ENCODE results near the gene JUNB. TPM values are rescaled to one million over a fixed set of nuclear protein-coding genes. Genes with fewer than 3 reads are reported as not detected.

JUNB gene
- total and polyA plus RNA-seq, 2 of the 4 experiments (the other 2 are of a cell fraction) = 20.8 to 109 TPM

DNA sequence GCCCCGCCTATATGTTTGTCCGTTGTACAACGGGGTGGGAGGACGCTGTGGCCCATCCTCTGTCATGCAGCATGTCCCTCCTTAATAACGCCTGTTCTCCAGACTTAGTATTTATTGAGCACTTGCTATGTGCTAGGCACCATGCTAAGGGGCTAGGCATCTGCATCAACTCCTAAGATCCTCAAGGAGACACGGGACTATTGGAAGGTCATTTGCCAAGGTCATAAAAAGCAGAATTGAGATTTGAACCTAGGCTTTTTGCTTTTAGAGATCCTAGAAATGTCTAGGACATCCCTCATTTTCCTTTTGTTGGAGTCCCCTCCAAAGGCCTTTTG lies 45.2 kb downstream of the JUNB start:
- Histone ChIP-seq H3K56ac (ENCODE audit: extremely low read depth, insufficient read depth, low read length) (no peak overlapping the region), H2BK15ac (ENCODE audit: low read depth, low read length) (no peak overlapping the region), H2AK5ac (ENCODE audit: low read depth, low read length) (no peak overlapping the region), H3K79me1 (ENCODE audit: low read depth in 1 of 2, low read length in 2 of 2) (no peaks in the 10 kb centered on the region), H3K4me1 (ENCODE audit: control insufficient read depth, insufficient read depth, low read length) (peaks cover 4% of the 10 kb centered on the region; the same call in 1 of the 2 replicates), H3K27ac (ENCODE audit: insufficient read depth, low read length) (no peak overlapping the region), H2BK20ac (ENCODE audit: low read depth, low read length) (no peak overlapping the region), H4K20me1 (ENCODE audit: insufficient read depth, low read length) (peaks cover 19% of the 10 kb centered on the region), H3K27me3 (ENCODE audit: control insufficient read depth, insufficient read depth, low read length) (peaks cover 70% of the 10 kb centered on the region), H3K4me3 (ENCODE audit: insufficient read depth, low read depth, low read length) (no peak overlapping the region), H3K36me3 (ENCODE audit: control insufficient read depth, insufficient read depth, low read length) (no peaks in the 10 kb centered on the region), H2AFZ (replicated peaks; ENCODE audit: low read length, poor library complexity) (no peak overlapping the region), H3K14ac (replicated peaks; ENCODE audit: low read depth, low read length) (no peak overlapping the region), H2BK5ac (ENCODE audit: low read depth, low read length, poor library complexity, severe bottlenecking) (no peak overlapping the region), H4K8ac (ENCODE audit: low read depth in 2 of 2, low read length in 2 of 2) (no peak overlapping the region), H4K5ac (ENCODE audit: low read depth, low read length) (no peak overlapping the region), H3K4ac (ENCODE audit: low read depth, low read length) (no peak overlapping the region), H3K18ac (ENCODE audit: low read depth, low read length) (no peak overlapping the region), H3K9me1 (ENCODE audit: insufficient read depth, low read length) (peaks cover 8% of the 10 kb centered on the region; the same call in 1 of the 2 replicates), H3K9me3 (ENCODE audit: control insufficient read depth, insufficient read depth, low read length) (no peaks in the 10 kb centered on the region; the same call in 1 of the 2 replicates), H2BK120ac (ENCODE audit: low read depth, low read length) (no peak overlapping the region), H4K91ac (ENCODE audit: insufficient read depth, low read depth, low read length) (no peak overlapping the region), H3K23ac (ENCODE audit: low read depth, low read length) (no peak overlapping the region), H2AK9ac (replicated peaks; ENCODE audit: low read depth, low read length, poor library complexity) (no peak overlapping the region), H3K9ac (ENCODE audit: low read depth, low read length) (no peak overlapping the region), H3K4me2 (ENCODE audit: low read depth, low read length) (no peak overlapping the region)
- no TSS peak for BruUV-seq (replicated peaks)
- ATAC-seq (ENCODE audit: low read depth) (no peak), DNase-seq (no peak)
- no CpG with 5 or more reads among the region's 6 CpGs for WGBS, 2 experiments (ENCODE audit: extremely low coverage in 2 of 2, insufficient read length in 1 of 2)
- no peak for TF ChIP-seq FOS (IDR thresholded peaks at IDR 0.05; ENCODE audit: low read depth, low read length)
- TF ChIP-seq BHLHE40 (IDR thresholded peaks at IDR 0.05; ENCODE audit: low read depth, low read length) = no peak
- no peak for TF ChIP-seq NFE2L2 (IDR thresholded peaks at IDR 0.05; ENCODE audit: low read depth, low read length)
- no peak for TF ChIP-seq MAZ (IDR thresholded peaks at IDR 0.05; ENCODE audit: borderline replicate concordance, low read depth, low read length)
- TF ChIP-seq, protein P1, sequence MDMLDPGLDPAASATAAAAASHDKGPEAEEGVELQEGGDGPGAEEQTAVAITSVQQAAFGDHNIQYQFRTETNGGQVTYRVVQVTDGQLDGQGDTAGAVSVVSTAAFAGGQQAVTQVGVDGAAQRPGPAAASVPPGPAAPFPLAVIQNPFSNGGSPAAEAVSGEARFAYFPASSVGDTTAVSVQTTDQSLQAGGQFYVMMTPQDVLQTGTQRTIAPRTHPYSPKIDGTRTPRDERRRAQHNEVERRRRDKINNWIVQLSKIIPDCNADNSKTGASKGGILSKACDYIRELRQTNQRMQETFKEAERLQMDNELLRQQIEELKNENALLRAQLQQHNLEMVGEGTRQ (IDR thresholded peaks at IDR 0.05; ENCODE audit: low read depth, low read length) = no peak
- no peak for TF ChIP-seq POLR2A (IDR thresholded peaks at IDR 0.05; ENCODE audit: low read depth, low read length)
- no peak for TF ChIP-seq MAFK (IDR thresholded peaks at IDR 0.05; ENCODE audit: low read depth, low read length)
- no peak for TF ChIP-seq RCOR1 (IDR thresholded peaks at IDR 0.05; ENCODE audit: insufficient replicate concordance, low read length)
- no peak for TF ChIP-seq CHD1 (IDR thresholded peaks at IDR 0.05; ENCODE audit: low read depth, low read length)
- TF ChIP-seq, protein P2, sequence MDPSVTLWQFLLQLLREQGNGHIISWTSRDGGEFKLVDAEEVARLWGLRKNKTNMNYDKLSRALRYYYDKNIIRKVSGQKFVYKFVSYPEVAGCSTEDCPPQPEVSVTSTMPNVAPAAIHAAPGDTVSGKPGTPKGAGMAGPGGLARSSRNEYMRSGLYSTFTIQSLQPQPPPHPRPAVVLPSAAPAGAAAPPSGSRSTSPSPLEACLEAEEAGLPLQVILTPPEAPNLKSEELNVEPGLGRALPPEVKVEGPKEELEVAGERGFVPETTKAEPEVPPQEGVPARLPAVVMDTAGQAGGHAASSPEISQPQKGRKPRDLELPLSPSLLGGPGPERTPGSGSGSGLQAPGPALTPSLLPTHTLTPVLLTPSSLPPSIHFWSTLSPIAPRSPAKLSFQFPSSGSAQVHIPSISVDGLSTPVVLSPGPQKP (IDR thresholded peaks at IDR 0.05; ENCODE audit: borderline replicate concordance, low read depth, low read length) = no peak
- TF ChIP-seq RFX5 (IDR thresholded peaks at IDR 0.05; ENCODE audit: low read depth, low read length) = no peak
- TF ChIP-seq CEBPB (IDR thresholded peaks at IDR 0.05; ENCODE audit: low read depth, low read length) = no peak
- no peak for TF ChIP-seq MXI1 (IDR thresholded peaks at IDR 0.05; ENCODE audit: borderline replicate concordance, low read depth, low read length)
- no peak for TF ChIP-seq SMC3 (IDR thresholded peaks at IDR 0.05; ENCODE audit: low read depth, low read length)
- TF ChIP-seq RAD21 (IDR thresholded peaks at IDR 0.05; ENCODE audit: low read length) = no peak
- TF ChIP-seq, protein P3, sequence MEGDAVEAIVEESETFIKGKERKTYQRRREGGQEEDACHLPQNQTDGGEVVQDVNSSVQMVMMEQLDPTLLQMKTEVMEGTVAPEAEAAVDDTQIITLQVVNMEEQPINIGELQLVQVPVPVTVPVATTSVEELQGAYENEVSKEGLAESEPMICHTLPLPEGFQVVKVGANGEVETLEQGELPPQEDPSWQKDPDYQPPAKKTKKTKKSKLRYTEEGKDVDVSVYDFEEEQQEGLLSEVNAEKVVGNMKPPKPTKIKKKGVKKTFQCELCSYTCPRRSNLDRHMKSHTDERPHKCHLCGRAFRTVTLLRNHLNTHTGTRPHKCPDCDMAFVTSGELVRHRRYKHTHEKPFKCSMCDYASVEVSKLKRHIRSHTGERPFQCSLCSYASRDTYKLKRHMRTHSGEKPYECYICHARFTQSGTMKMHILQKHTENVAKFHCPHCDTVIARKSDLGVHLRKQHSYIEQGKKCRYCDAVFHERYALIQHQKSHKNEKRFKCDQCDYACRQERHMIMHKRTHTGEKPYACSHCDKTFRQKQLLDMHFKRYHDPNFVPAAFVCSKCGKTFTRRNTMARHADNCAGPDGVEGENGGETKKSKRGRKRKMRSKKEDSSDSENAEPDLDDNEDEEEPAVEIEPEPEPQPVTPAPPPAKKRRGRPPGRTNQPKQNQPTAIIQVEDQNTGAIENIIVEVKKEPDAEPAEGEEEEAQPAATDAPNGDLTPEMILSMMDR (conservative IDR thresholded peaks at IDR 0.05; ENCODE audit: low read depth, low read length) = no peak
- dilution Hi-C loops (cut with HindIII; ENCODE audit: low sequenced_read_pairs, unreplicated experiment) = no loop called here
- POLR2A ChIA-PET (ENCODE audit: unreplicated experiment) = no interaction called here
- intact Hi-C loops (cut with micrococcal nuclease) = no loop called here
- CTCF ChIA-PET = interaction anchor here (1.2 to 1.3 kb wide), 2 partner anchors 10 to 12 kb away, joined by 5 to 6 read pairs; no protein-coding TSS in a partner anchor
- in situ Hi-C loops (cut with MboI; ENCODE audit: low sequenced_read_pairs) = loop anchor here (5.0 kb wide), 1 partner anchor 64 kb away; no protein-coding TSS in a partner anchor

All from IMR-90 (cell line).